ENCODE measurements around the gene ASIC2.
A peak's percentile ranks its signal among the peaks of the same experiment; 100 is the strongest.

ASIC2 gene

GRCh38 chr17:33310296-33310695, 17.2 kb upstream of the ASIC2 start:
- Histone ChIP-seq H3K4me1 (ENCODE audit: control insufficient read depth in 1 of 2, insufficient read depth in 2 of 2, low read length in 2 of 2) (no peaks in the 10 kb centered on the region), H3K9me3 (ENCODE audit: control insufficient read depth in 1 of 2, low read length in 2 of 2) (no peaks in the 10 kb centered on the region), H3K27me3 (ENCODE audit: low read depth, low read length) (no peaks in the 10 kb centered on the region), H3K36me3 (ENCODE audit: control insufficient read depth in 1 of 2, insufficient read depth in 2 of 2, low read length in 2 of 2) (no peaks in the 10 kb centered on the region), H3K27ac (ENCODE audit: low read length) (no peak overlapping the region), H3K4me3 (ENCODE audit: low read depth in 1 of 2, low read length in 2 of 2) (no peak overlapping the region)

GRCh38 chr17:33303254-33303653, 10.2 kb upstream of the ASIC2 start:
- no peaks in the 10 kb centered on the region for H3K36me3 ChIP-seq (ENCODE audit: control insufficient read depth in 1 of 2, insufficient read depth in 2 of 2, low read length in 2 of 2)
- no peaks in the 10 kb centered on the region for H3K4me1 ChIP-seq (ENCODE audit: control insufficient read depth in 1 of 2, insufficient read depth in 2 of 2, low read length in 2 of 2)
- no peak overlapping the region for H3K4me3 ChIP-seq (ENCODE audit: low read depth in 1 of 2, low read length in 2 of 2)
- H3K27ac ChIP-seq (ENCODE audit: low read length): no peak overlapping the region
- no peaks in the 10 kb centered on the region for H3K27me3 ChIP-seq (ENCODE audit: low read depth, low read length)
- peaks cover 0 to 8% of the 10 kb centered on the region in 2 donors for H3K9me3 ChIP-seq (ENCODE audit: control insufficient read depth in 1 of 2, low read length in 2 of 2)

DNA sequence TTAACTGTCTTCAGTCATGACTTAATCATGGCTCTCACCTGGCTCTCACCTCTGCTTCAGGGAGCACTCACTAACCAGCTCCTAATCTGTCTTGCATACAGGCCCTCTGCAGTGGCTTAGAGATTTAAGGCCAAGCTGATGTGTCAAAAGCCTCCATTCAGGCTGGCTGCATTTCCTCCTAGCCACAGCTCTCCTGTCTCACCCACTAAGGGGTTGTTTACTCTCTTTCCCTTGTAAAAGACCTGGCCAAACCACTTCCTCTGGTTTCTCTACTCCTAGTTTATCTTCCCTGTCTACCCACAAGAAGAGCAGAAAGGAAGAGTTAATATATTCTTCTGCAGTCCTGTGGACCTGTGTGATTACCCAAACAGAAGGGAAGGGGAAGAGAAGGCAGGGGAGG, 9.3 kb upstream of the ASIC2 start:
- Histone ChIP-seq H3K9me3 (ENCODE audit: control insufficient read depth in 1 of 2, low read length in 2 of 2) (peaks cover 0 to 8% of the 10 kb centered on the region in 2 donors), H3K27ac (ENCODE audit: low read length) (no peak overlapping the region), H3K4me3 (ENCODE audit: low read depth in 1 of 2, low read length in 2 of 2) (no peak overlapping the region), H3K27me3 (ENCODE audit: low read depth, low read length) (no peaks in the 10 kb centered on the region), H3K36me3 (ENCODE audit: control insufficient read depth in 1 of 2, insufficient read depth in 2 of 2, low read length in 2 of 2) (no peaks in the 10 kb centered on the region), H3K4me1 (ENCODE audit: control insufficient read depth in 1 of 2, insufficient read depth in 2 of 2, low read length in 2 of 2) (no peaks in the 10 kb centered on the region)

GRCh38 chr17:33300241-33300640, 7.1 kb upstream of the ASIC2 start:
- Histone ChIP-seq H3K9me3 (ENCODE audit: control insufficient read depth in 1 of 2, low read length in 2 of 2) (peaks cover 0 to 8% of the 10 kb centered on the region in 2 donors), H3K4me1 (ENCODE audit: control insufficient read depth in 1 of 2, insufficient read depth in 2 of 2, low read length in 2 of 2) (no peaks in the 10 kb centered on the region), H3K36me3 (ENCODE audit: control insufficient read depth in 1 of 2, insufficient read depth in 2 of 2, low read length in 2 of 2) (no peaks in the 10 kb centered on the region), H3K27ac (ENCODE audit: low read length) (no peak overlapping the region), H3K27me3 (ENCODE audit: low read depth, low read length) (no peaks in the 10 kb centered on the region), H3K4me3 (ENCODE audit: low read depth in 1 of 2, low read length in 2 of 2) (no peak overlapping the region)

DNA sequence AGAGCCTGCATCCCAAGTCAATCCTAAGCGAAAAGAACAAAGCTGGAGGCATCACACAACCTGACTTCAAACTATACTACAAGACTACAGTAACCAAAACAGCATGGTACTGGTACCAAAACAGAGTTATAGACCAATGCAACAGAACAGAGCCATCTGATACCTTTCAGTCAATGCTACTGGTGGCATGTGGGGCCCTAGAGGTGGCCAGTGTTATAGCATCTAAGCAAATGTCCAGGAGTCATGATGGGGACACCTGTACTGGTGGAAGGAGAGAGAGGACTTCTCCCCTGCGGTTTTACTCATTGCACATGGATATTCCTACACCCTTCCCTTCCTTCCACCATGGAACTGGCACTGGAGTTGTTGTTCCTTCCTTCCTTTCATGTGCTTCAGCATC, 6.0 kb upstream of the ASIC2 start:
- no peaks in the 10 kb centered on the region for H3K36me3 ChIP-seq (ENCODE audit: control insufficient read depth in 1 of 2, insufficient read depth in 2 of 2, low read length in 2 of 2)
- H3K27ac ChIP-seq (ENCODE audit: low read length): no peak overlapping the region
- H3K4me1 ChIP-seq (ENCODE audit: control insufficient read depth in 1 of 2, insufficient read depth in 2 of 2, low read length in 2 of 2): no peaks in the 10 kb centered on the region
- H3K9me3 ChIP-seq (ENCODE audit: control insufficient read depth in 1 of 2, low read length in 2 of 2): peaks cover 0 to 8% of the 10 kb centered on the region in 2 donors
- H3K27me3 ChIP-seq (ENCODE audit: low read depth, low read length): peaks cover 3% of the 10 kb centered on the region
- no peak overlapping the region for H3K4me3 ChIP-seq (ENCODE audit: low read depth in 1 of 2, low read length in 2 of 2)

GRCh38 chr17:33297643-33298042, 4.5 kb upstream of the ASIC2 start:
- H3K9me3 ChIP-seq (ENCODE audit: control insufficient read depth in 1 of 2, low read length in 2 of 2): peaks cover 0 to 8% of the 10 kb centered on the region in 2 donors
- H3K4me3 ChIP-seq (ENCODE audit: low read depth in 1 of 2, low read length in 2 of 2): no peak overlapping the region
- H3K27me3 ChIP-seq (ENCODE audit: low read depth, low read length): peaks cover 12% of the 10 kb centered on the region
- H3K27ac ChIP-seq (ENCODE audit: low read length): no peak overlapping the region
- H3K36me3 ChIP-seq (ENCODE audit: control insufficient read depth in 1 of 2, insufficient read depth in 2 of 2, low read length in 2 of 2): no peaks in the 10 kb centered on the region
- peaks cover 0 to 5% of the 10 kb centered on the region in 2 donors for H3K4me1 ChIP-seq (ENCODE audit: control insufficient read depth in 1 of 2, insufficient read depth in 2 of 2, low read length in 2 of 2)

- no peak overlapping the region for H3K4me3 ChIP-seq (ENCODE audit: low read depth in 1 of 2, low read length in 2 of 2)
- H3K36me3 ChIP-seq (ENCODE audit: control insufficient read depth in 1 of 2, insufficient read depth in 2 of 2, low read length in 2 of 2): no peaks in the 10 kb centered on the region
- H3K27ac ChIP-seq (ENCODE audit: low read length): no peak overlapping the region
- peaks cover 23% of the 10 kb centered on the region for H3K27me3 ChIP-seq (ENCODE audit: low read depth, low read length)
- peaks cover 0 to 17% of the 10 kb centered on the region in 2 donors for H3K4me1 ChIP-seq (ENCODE audit: control insufficient read depth in 1 of 2, insufficient read depth in 2 of 2, low read length in 2 of 2)
- H3K9me3 ChIP-seq (ENCODE audit: control insufficient read depth in 1 of 2, low read length in 2 of 2): peaks cover 0 to 8% of the 10 kb centered on the region in 2 donors
These were observed 1.9 kb upstream of the ASIC2 start for GRCh38 chr17:33294994-33295393.

GRCh38 chr17:33292201-33292980, 704 bp downstream of the ASIC2 start:
- Histone ChIP-seq H3K36me3 (ENCODE audit: control insufficient read depth in 1 of 2, insufficient read depth in 2 of 2, low read length in 2 of 2) (no peaks in the 10 kb centered on the region), H3K27me3 (ENCODE audit: low read depth, low read length) (peaks cover 26% of the 10 kb centered on the region), H3K27ac (ENCODE audit: low read length) (no peak overlapping the region), H3K4me1 (ENCODE audit: control insufficient read depth in 1 of 2, insufficient read depth in 2 of 2, low read length in 2 of 2) (peaks cover 0 to 17% of the 10 kb centered on the region in 2 donors), H3K9me3 (ENCODE audit: control insufficient read depth in 1 of 2, low read length in 2 of 2) (no peaks in the 10 kb centered on the region), H3K4me3 (ENCODE audit: low read depth in 1 of 2, low read length in 2 of 2) (peak overlapping the region; percentile 26 to 41)

GRCh38 chr17:33291248-33292200, 1.6 kb downstream of the ASIC2 start:
- no peaks in the 10 kb centered on the region for H3K36me3 ChIP-seq (ENCODE audit: control insufficient read depth in 1 of 2, insufficient read depth in 2 of 2, low read length in 2 of 2)
- no peaks in the 10 kb centered on the region for H3K9me3 ChIP-seq (ENCODE audit: control insufficient read depth in 1 of 2, low read length in 2 of 2)
- H3K4me3 ChIP-seq (ENCODE audit: low read depth in 1 of 2, low read length in 2 of 2): peak overlapping the region in 1 of 2 donors; percentile 59
- H3K4me1 ChIP-seq (ENCODE audit: control insufficient read depth in 1 of 2, insufficient read depth in 2 of 2, low read length in 2 of 2): peaks cover 0 to 17% of the 10 kb centered on the region in 2 donors
- H3K27ac ChIP-seq (ENCODE audit: low read length): no peak overlapping the region
- peaks cover 26% of the 10 kb centered on the region for H3K27me3 ChIP-seq (ENCODE audit: low read depth, low read length)

GRCh38 chr17:33290253-33290652, 2.8 kb downstream of the ASIC2 start:
- Histone ChIP-seq H3K27ac (ENCODE audit: low read length) (no peak overlapping the region), H3K4me3 (ENCODE audit: low read depth in 1 of 2, low read length in 2 of 2) (no peak overlapping the region), H3K4me1 (ENCODE audit: control insufficient read depth in 1 of 2, insufficient read depth in 2 of 2, low read length in 2 of 2) (peaks cover 0 to 17% of the 10 kb centered on the region in 2 donors), H3K9me3 (ENCODE audit: control insufficient read depth in 1 of 2, low read length in 2 of 2) (no peaks in the 10 kb centered on the region), H3K27me3 (ENCODE audit: low read depth, low read length) (peaks cover 26% of the 10 kb centered on the region), H3K36me3 (ENCODE audit: control insufficient read depth in 1 of 2, insufficient read depth in 2 of 2, low read length in 2 of 2) (no peaks in the 10 kb centered on the region)

DNA sequence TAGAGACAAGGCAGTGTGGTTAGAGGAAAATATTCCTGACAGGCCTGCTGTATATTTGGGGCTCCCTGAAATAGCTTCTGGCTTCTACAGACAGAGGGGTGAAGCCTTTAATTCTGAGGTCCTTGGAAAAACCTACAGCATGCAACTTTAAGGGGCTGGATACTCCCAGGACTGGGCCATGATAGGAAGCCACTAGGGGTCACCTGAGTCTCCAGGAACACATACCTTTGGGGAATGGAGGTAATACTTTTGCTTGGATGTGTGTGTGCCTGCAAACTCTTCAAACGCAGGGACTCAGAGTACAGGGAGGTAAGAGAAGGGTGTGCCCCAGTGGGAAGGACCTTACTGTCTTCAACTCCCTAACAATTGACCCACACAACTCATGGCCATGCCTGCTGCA, 4.1 kb downstream of the ASIC2 start:
- Histone ChIP-seq H3K27ac (ENCODE audit: low read length) (no peak overlapping the region), H3K36me3 (ENCODE audit: control insufficient read depth in 1 of 2, insufficient read depth in 2 of 2, low read length in 2 of 2) (no peaks in the 10 kb centered on the region), H3K4me1 (ENCODE audit: control insufficient read depth in 1 of 2, insufficient read depth in 2 of 2, low read length in 2 of 2) (peaks cover 6 to 17% of the 10 kb centered on the region in 2 donors), H3K27me3 (ENCODE audit: low read depth, low read length) (peaks cover 21% of the 10 kb centered on the region), H3K4me3 (ENCODE audit: low read depth in 1 of 2, low read length in 2 of 2) (no peak overlapping the region), H3K9me3 (ENCODE audit: control insufficient read depth in 1 of 2, low read length in 2 of 2) (no peaks in the 10 kb centered on the region)

All from muscle layer of duodenum (tissue), 2 donors.